GM18517 (cell line): ENCODE results near the gene TNIK.
"Not testable (repeated sequence)": the region's sequence is repeated elsewhere in the genome, so short reads cannot be mapped to it uniquely, and the experiment has no call there.

Experiments used
- ATAC-seq: cut with Tn5 transposase; IDR thresholded peaks from one replicate; pipeline ENCODE4 v1.9.1; 2021; ENCODE audit warnings: mild to moderate bottlenecking, moderate library complexity; ENCODE audit not compliant: unreplicated experiment

Gene TNIK

DNA sequence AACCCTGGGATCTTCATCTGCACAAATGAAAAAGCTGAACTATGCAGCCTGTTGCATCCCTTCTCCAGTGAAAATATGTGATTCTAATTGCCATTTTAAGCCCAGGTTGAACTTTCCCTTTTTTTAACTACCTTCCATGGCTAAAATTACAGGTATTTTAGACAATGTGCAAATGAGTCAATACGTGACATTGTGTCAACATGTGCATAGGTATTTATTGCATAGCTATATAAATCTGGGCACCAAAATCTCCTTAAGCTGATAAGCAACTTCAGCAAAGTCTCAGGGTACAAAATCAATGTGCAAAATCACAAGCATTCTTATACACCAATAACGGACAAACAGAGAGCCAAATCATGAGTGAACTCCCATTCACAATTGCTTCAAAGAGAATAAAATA, 37.4 kb downstream of the TNIK start:
- not testable (repeated sequence) for ATAC-seq

DNA sequence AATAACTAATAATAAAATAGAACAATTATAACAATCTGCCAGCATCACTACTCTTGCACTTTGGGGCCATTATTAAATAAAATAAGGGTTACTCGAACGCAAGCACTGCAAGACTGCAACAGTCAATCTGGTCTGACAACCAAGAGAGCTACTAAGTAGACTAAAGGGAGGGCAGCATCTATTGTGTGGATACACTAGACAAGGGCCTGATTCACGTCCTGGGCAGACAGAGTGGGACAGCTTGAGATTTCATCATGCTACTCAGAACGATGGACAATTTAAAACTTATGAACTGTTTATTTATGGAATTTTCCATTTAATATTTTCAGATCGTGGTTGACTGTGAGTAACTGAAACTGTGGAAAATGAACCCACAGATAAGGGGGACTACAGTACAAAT, 39.5 kb downstream of the TNIK start:
- ATAC-seq, result no peak

DNA sequence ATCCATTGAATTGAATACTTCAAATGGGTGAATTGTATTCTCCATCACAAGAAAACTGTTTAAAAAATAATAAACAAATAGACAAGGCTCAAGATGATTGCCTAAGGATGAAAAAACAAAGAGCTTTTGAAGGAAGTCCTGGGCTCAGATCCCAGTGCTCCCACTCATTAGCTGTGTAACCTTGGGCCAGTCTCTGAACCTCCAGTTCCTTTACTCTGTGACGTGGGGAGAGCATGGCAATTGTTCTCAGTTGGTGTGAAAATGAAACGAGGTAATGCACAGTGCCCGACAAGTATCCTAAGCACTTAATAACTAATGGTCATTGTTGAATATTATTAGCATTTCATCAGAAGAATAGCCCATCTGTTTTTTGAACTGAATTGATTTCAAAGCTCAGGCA, 40.7 kb downstream of the TNIK start:
- no peak for ATAC-seq

DNA sequence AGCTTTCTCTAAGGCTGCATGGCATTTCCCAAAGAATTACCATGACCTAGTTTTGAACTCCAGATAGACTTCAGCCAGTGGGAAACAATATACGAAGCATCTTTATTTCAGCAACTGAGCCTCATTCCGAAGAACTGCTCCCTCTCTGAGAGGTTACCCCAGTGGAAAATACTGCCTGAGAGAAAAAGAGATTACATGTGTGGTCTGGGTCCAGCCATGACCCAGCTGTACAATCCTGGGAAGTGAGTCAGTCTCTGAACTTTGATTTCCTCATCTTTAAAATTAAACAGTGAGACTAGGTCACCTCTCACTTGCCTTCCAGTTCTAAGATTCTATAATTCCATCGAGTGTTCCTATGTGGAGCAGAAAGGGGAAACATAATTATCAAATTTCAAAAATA, 42.4 kb downstream of the TNIK start:
- no peak for ATAC-seq

DNA sequence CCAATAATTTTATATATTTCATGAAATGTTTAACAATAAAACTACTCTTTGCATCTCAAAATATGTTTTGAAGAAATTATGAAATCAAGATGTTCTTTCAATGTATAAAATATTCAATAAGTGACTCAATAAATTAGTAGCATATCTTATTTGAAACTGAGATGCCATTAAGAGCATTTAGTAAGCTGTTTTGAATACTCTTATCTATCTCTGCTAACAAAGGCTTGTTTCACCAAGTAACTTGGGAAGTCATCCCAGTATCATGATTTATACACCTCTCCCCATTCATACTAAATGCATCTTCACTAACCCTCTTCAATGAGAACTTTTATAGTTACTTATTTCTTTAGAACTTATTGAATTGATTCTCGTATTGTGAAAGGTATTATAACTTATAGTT, 43.1 kb downstream of the TNIK start:
- ATAC-seq, result no peak

DNA sequence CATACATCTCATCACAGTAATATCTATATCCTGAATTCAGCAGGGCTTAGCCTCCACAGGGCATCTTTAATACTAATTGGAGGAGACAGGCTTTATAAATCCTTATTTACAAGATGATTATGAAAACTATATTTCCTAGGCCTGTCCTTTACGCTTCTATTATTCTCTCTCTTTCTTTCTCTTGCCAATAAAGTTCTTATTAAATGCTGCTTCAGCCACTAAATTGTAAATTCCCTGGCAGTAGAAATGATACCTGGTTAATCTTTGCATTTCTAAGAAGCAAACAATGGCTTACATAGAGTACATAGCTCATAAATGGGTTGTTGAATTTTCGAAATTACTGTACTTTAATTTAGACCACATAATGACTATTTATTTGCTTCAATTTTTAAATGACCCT, 43.5 kb downstream of the TNIK start:
- ATAC-seq, result no peak

DNA sequence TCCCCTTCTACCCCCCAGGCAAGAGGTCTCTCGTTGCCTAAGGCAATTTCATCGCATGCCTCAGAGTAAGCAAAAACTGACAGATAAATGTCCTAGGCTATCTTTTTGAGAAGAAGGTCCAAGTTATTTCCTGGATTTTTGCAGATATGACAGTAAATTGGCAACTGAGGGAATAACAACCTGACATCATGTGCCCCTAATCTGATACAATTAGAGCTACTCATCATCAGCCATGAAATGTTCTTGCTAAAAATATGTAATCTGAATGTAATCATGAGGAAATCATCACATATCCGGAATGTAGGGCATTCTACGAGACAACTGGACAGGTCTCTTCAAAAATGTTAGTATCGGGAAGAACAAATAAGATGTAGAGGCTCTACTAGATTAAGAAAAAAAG, 44.1 kb downstream of the TNIK start:
- ATAC-seq, result no peak

DNA sequence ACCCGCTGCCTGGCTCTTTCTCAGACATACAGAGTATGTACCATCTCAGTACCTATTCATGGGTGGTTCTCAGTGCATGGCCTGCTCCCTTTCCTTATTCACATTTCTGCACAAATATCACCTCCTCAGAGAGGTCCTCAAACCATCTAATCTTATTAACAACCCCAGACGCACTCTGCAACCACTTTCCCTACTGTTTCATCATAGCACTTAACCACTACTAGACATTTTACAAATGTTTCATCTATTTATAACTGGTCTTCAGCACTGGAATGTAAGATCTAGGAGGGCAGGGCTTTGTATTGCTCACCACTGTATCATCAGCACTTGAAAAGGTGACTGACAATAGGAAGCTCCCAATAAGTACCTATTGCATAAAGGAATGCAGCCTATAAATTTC, 45.1 kb downstream of the TNIK start:
- no peak for ATAC-seq

DNA sequence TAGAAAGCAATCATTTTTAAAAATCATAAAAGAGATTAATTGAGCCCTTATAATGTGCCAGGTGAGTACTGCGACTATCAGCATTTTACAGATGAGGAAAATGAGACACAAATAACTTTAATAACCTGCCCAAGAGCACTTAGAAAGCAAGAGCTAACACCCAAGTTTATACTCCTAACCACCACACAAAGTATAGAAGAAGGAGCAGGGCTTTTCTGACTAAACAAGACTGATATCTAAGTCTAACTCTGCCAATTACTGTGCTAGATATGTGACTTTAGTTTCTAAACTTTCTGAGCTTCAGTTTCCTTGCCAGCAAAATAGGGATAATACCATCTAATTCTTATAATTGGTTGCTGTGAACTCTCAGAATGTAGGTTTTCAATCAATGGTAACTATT, 47.7 kb downstream of the TNIK start:
- no peak for ATAC-seq

DNA sequence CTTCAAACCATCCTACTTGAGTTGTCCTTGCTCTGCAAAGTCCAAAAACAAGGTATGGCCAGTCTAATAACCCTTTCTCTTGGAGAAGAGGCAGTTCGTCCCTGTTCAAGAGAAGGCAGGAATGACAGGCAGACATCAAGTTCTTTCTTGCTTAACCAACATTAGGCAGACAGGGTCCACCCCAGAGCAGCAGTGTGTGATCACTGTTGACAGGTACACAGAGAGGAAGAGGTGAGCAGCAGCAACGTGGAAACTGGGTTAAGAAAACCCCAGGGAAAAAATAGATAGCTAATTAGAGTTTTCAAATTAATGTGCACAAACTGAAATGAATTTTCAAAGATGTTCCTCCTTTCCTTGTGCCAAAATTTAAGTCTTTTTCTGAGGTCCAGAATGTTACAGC, 48.2 kb downstream of the TNIK start:
- ATAC-seq, result no peak

DNA sequence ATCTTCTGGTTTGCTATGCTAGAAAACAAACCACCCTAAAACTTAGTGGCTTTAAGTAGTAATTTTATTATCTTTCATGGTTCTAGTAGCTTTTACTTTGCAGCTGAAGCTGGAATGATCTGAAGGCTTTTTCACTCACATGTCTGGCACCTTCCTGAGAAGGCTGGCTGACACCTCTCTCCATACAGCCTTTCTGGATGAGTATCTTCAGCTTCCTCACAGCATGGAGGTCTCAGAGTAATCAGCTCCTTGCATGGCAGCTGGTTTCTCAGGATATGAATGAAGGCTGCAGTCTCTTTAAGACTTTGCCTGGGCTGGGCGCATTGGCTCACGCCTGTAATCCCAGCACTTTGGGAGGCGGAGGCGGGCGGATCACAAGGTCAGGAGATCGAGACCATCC, 50.0 kb downstream of the TNIK start:
- ATAC-seq, result no peak

DNA sequence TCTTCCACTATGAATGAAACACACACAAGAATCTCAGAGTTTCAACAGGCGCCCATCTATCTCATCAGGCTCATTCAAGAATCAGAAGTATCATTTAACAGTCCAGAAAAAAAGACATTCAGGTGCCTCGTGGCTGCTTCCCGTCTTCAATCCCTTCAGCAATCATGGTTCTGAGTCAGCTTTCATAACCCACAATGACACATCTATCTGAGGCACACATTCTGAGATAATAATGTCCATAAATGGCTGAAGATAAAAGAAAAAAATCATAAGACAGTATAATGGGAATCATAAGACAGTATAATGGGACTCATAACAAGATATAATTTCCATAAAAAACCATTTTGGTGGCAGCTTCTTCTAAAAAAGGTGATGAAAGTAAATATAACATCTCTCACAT, 52.4 kb downstream of the TNIK start:
- no peak for ATAC-seq

DNA sequence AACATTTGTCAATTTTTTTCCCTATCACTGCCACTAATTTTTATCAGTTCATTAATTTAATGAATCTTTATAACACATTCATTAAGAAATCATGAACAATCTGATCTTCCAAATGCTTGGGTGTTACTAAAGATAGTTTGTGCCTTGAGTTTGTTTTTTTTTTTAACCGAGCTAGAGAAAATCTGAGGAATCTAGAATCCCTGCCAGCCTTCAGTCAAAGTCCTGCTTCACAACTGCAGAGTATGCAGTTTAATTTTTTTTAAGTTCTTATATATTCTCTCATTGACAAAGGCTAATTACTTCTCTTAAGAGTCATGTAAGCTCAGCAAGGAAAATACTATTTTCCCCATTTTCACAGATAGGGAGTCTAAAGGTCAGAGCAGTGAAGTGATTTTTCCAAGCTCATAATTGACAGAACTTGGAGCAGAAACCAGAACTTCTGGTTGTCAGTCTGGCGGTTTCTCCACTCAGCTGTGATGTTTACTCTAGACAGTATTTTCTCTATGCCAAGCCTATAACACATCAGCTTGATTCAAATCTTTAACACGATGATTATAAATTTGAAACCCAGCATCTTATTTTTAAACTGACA, 55.7 kb downstream of the TNIK start:
- ATAC-seq, result no peak

DNA sequence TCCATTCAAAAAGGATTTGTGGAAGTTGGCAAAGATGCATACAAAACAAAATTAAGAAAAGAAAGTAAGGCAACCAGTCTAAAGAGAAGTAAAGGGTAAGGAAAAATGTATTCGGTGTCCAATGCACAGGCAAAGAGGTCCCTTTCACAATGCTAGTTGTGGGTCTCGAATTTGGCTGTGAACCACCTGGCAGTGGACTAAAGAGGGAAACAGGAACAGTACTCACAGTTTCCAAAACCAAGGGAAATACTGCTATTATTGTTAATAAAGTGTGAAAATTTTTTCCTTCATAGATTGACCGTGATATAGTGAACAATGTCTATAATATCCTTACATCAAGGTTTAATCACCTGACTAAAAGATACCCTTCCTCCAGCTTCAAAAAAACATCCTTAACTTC, 57.9 kb downstream of the TNIK start:
- ATAC-seq, result no peak

DNA sequence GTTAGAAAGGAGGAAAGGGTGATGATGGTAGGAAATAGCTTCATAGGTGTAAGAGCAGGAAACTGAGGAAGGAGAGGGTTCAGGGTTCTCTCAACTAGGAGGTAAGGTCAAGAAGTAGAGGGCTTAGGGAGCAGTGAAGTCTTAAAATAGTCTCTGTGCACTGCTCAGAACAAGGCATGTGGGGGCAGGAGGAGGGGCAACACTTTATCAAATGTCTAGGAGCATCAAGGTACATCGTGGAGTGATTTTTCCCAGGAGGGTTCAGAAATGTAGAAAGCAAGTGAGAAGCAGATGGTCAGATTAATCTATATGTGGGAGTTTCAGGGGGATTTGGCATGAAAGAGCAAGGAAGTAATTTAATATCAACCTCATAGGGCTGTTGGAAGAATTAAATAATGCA, 58.8 kb downstream of the TNIK start:
- ATAC-seq, result no peak

DNA sequence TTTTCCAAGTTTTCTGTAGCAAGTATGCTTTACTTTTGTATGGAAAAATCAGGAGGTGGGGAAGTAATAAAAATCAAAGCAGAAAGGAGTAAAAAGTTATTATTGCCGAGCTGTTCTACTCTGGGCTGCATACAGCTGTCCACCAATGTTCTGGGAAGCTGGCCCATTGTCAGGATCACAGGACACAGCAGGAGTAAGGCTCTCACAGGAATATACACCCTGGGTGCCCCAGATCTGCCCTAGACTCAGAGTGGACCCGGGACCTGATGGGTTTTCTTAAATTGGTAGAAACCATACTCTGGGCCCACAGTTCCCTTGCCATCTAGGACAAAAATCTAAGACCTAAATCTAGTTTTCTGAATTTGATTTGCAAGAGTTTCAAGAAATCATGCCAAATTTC, 60.4 kb downstream of the TNIK start:
- no peak for ATAC-seq

DNA sequence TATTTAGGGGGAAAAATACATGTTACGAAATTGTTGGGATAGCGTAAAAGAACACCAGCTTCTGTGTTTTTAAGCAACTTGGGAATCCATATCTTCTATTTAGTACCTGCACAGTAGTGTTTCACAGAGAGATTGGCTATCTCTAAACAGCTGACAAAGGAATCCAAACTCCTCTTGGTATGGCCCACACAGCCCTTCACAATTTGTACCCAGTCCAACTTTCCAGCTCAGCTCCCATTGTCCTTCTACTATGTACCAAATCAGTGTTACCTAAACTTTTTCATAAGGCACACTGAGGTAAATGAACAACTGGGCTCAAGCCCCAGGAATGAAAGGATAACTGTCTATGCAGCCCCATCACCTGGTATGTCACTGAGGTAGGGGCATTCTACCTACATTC, 61.9 kb downstream of the TNIK start:
- no peak for ATAC-seq

DNA sequence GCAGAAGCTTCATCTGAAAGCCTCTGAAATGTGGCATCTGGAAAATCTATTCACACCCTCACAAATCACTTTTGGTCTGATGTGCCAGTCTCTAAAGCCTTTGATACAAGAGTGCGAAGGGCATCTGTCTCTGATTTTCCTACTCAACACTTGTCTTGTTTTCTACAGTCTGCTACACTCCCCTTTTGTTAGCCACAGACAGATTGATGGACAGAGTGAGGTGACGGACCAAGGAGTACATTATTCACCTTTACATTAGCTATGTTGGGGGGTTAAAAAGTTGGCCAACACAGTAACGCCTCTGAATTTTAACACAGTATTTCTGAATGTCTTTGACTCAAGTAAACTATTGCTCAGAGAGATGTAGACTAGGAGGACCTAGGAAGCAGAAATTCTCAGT, 63.1 kb downstream of the TNIK start:
- no peak for ATAC-seq

DNA sequence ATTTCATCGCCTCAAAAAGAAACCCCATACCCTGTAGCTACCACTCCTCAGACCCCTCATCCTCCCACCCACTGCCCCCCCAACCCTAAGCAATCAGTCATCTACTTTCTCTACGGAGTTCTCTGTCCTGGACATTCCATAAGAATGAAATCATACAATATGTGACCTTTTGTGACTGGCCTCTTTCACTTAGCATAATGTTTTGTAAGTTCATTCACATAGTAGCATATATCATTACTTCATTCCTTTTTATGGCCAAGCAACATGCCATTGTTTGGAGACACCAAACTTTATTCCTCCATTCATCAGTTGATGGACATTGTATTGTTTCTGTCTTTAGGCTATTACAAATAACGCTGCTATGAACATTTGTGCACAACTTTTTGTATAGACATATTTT, 64.2 kb downstream of the TNIK start:
- ATAC-seq, result no peak

DNA sequence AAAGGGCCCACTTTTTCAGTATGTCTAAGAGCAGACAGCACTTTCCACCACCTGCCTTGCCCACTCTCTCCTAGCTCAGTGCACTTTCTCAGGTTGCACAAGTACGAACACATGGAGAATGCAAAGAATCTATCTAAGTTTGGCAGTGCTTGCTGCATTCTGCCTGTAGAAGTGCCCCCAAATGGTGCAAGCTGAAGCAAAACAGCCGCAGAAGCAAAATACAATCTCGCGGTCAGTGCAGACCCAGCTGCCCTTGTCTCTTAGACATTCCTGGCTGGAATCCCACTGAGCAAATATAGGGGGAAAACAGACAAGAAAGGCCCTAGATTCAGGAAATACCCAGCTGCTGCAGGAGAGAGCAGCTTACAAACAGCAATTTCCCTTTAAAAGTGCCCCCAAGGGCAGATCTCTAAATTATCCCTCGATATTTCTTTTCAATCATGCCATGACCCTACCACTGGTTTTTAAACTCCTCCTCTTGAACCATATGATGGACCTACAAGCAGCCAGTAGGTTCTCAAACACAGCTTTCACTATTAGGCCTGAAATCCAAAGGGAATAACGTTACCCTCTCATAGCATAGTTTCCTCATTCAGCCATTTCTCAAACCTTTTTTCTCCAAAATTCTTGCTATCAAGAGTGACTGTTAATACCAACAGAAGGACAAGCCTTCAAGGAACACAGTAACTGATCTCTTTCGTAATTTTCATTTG, 67.0 kb downstream of the TNIK start:
- ATAC-seq, result no peak

DNA sequence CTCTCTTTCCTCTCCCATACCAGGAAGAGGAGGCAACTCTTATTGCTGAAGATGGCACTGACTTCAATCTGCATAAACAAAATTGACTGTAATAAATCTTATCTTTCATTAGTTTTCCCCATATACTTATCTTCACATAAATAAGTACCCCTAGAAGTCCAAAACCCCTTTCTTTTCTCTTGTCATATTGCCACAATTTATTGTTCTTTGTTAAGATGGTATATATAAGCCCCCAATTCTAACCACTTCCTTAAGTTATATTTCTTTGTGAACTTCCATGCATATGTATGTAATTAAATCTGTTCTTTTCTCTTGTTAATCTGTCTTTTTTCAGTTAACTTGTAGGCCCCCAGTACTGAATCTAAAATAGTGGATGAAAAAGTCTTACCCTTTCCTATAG, 68.8 kb downstream of the TNIK start:
- no peak for ATAC-seq

DNA sequence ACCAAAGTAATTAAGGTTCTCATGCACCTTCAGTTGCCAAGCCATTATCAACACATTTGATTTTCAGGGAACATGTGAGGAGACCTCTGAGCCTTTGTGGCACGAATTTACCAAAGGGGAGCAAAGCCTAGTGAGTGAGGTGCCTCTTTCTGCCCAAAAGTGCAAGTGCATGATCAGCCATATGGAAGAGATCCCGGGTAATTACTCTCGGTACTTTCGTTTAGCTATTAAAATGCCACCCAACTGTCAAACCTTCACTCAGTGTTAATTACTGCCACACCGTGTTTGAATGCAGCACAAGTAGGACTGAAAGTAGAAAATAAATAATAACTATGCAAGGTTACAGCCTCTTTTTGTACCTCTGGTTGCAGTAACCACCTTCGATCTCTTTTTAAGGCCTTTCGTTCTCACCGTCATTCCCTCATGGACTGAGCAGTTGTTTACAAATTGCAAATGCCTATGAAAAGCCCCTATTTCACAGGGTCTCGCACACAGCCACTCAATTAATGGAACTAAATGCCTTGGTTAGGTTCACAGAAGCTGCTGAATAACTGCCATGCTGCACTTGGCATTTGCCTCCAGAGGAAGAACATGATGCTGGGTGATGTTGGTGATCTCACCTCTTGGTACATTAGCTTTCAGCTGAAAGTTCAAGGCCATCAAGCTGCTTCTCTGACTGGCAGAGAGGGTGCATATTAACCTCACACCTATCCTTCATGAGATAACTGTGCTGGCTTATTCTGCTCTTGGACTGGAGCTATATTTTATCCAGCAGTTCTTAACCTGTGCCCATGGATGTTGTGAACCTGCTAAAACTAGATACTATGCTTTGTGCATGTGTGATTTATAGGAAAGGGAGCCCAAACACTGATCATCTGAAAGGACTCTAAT, 69.9 kb downstream of the TNIK start:
- no peak for ATAC-seq
